HepG2 (cell line): Measurements from ENCODE around the gene SPA17. TPM values are rescaled to one million over a fixed set of nuclear protein-coding genes. Genes with fewer than 3 reads are reported as not detected.

ENCODE experiments used
- EZH2 ChIP-seq: conservative IDR thresholded peaks from 2 replicates; pipeline ENCODE4 v1.6.1; 2012; ENCODE audit warnings: mild to moderate bottlenecking, low read depth, low read length, moderate library complexity
- GABPB1 ChIP-seq: IDR thresholded peaks from 2 replicates; pipeline ENCODE4 v1.6.1; 2016; ENCODE audit warnings: mild to moderate bottlenecking, missing genetic modification reagents, moderate library complexity, missing compliant biosample characterization
- MATR3 ChIP-seq: sonication (generic); formaldehyde crosslinking; IDR thresholded peaks from 2 replicates; pipeline ENCODE4 v1.4.0; 2020; ENCODE audit warnings: missing genetic modification reagents
- MNT ChIP-seq: fragments of 450-650 bp; IDR thresholded peaks from 2 replicates; pipeline ENCODE4 v1.6.1; 2016
- MYPOP ChIP-seq: sonication (generic); formaldehyde crosslinking; IDR thresholded peaks from 2 replicates; pipeline ENCODE4 v1.8.1; 2023; ENCODE audit warnings: mild to moderate bottlenecking, moderate library complexity, missing genetic modification reagents
- PATZ1 ChIP-seq: sonication (generic); formaldehyde crosslinking; IDR thresholded peaks from 2 replicates; pipeline ENCODE4 v1.4.0; 2020; ENCODE audit warnings: missing genetic modification reagents
- ZFP91 ChIP-seq: sonication (generic); formaldehyde crosslinking; IDR thresholded peaks from 2 replicates; pipeline ENCODE4 v1.9.0; 2022; ENCODE audit warnings: missing genetic modification reagents, mild to moderate bottlenecking, borderline replicate concordance
- ZNF124 ChIP-seq: sonication (generic); formaldehyde crosslinking; IDR thresholded peaks from 2 replicates; pipeline ENCODE4 v1.4.0; 2020; ENCODE audit warnings: missing genetic modification reagents
- ZNF260 ChIP-seq: sonication (generic); formaldehyde crosslinking; IDR thresholded peaks from 2 replicates; pipeline ENCODE4 v1.4.0; 2020; ENCODE audit warnings: missing genetic modification reagents, low read depth, mild to moderate bottlenecking, borderline replicate concordance
- ZNF282 ChIP-seq: fragments of 450-650 bp; IDR thresholded peaks from 2 replicates; pipeline ENCODE4 v1.6.1; 2018; ENCODE audit not compliant: partially characterized antibody
- ZNF407 ChIP-seq: sonication (generic); formaldehyde crosslinking; IDR thresholded peaks from one replicate; pipeline ENCODE4 v1.5.1; 2020; ENCODE audit warnings: mild to moderate bottlenecking, missing genetic modification reagents; ENCODE audit errors: not compliant biosample characterization
- polyA plus RNA-seq, 8 experiments: library from polyadenylated mRNA; depleted of rRNA in 3 of 8; stranded (reverse) in 7 of 8; unstranded in 1 of 8; fragments of >200 nt; fragmentation: Illumina TruSeq in 4 of 8; extraction: Trizol in 4 of 8; gene quantifications; 2 replicates each; pipeline versions ENCODE4 v1.2.1 to v1.2.3, GENCODE V29; 2011 to 2016; ENCODE audit warnings: low read depth in 4 of 8, missing spikeins in 1 of 8, mixed read lengths in 1 of 8; ENCODE audit not compliant: insufficient read depth in 1 of 8
- total RNA-seq, 5 experiments: library from RNA; depleted of rRNA; stranded (reverse); fragments of >200 nt; fragmentation: Illumina TruSeq; extraction: Trizol; gene quantifications; 2 replicates each; pipeline ENCODE4 v1.2.3, GENCODE V29; 2016; ENCODE audit warnings: low read depth in 1 of 5

The SPA17 gene
- total and polyA plus RNA-seq, 2 of the 13 experiments (the other 11 are each of a cell fraction or from before 2014, with no cell fraction given), result 4.4 to 8.4 TPM

GRCh38 chr11:124717786-124718651 is 44.3 kb downstream of the SPA17 start (continued):
- TF ChIP-seq MNT (no peak), ZNF407 (CRISPR knock-in tag) (no peak), PATZ1 (0 out of 2 replicates have a peak, but pooled peaks have one; percentile 12), ZNF124 (CRISPR knock-in tag) (no peak), ZNF260 (CRISPR knock-in tag) (no peak), ZNF282 (no peak), MYPOP (CRISPR knock-in tag) (peak; percentile 68; the same call in 1 of the 2 replicates), GABPB1 (peak; percentile 15; the same call in 1 of the 2 replicates), ZFP91 (0 out of 2 replicates have a peak, but pooled peaks have one; percentile 16), EZH2 (peak; percentile 64), MATR3 (CRISPR knock-in tag) (no peak)
